HCT116 (cell line): ENCODE measurements around the gene TLK2. TPM values are rescaled to one million over a fixed set of nuclear protein-coding genes. Genes with fewer than 3 reads are reported as not detected.
"Not testable (repeated sequence)": the region's sequence is repeated elsewhere in the genome, so short reads cannot be mapped to it uniquely, and the experiment has no call there.

Experiments used
- ATAC-seq: fragments of 200-7000 bp; cut with Tn5 transposase; 2 replicates; pipeline ENCODE4 v1.9.1; 2020; ENCODE audit warnings: mild to moderate bottlenecking, moderate library complexity
- BruUV-seq: library from RNA; stranded (reverse); fragments of 400-500 nt; replicated peaks from 2 replicates; lab custom pipeline; 2021; lab: Mats Ljungman, UMichigan
- CTCF ChIA-PET: fragments of 300-600 bp; sonication (Branson Sonifier 250); formaldehyde crosslinking; loops from one replicate; lab custom pipeline; 2021; ENCODE audit warnings: antibody characterized with exemption; lab: Charles Lee
- POLR2A ChIA-PET: fragments of 300-600, 350-600 bp; sonication (Branson Sonifier 250); formaldehyde crosslinking; loops from one replicate; lab custom pipeline; 2021; ENCODE audit warnings: antibody characterized with exemption; lab: Charles Lee
- RAD21 ChIA-PET, 2 experiments: fragments of 300-600 bp; sonication (Branson Sonifier 250); formaldehyde crosslinking; loops; one replicate each; lab custom pipeline; 2023; ENCODE audit warnings: low total read pairs in 2 of 2; ENCODE audit not compliant: uncharacterized antibody in 2 of 2, unreplicated experiment in 2 of 2, low non-redundant PET in 1 of 2; lab: Charles Lee
- DNase-seq: peaks from one replicate; pipeline ENCODE4 v3.0.0-alpha.2; 2010; ENCODE audit warnings: low read depth, low spot score
- H2AFZ ChIP-seq: fragments of 200-600 bp; shearing (Covaris generic), sonication (generic); 2 replicates; pipeline ENCODE4 v1.6.1; 2017; ENCODE audit warnings: low read depth, mixed run types, mixed read lengths, antibody characterized with exemption, low read length; ENCODE audit not compliant: poor library complexity, severe bottlenecking
- H3K27ac ChIP-seq: 2 replicates; pipeline ENCODE4 v1.5.1; 2012; ENCODE audit warnings: low read depth, low read length
- H3K27me3 ChIP-seq: fragments of 200-600 bp; sonication (generic); 2 replicates; pipeline ENCODE4 v1.6.1; 2016; ENCODE audit warnings: mixed run types, low read length, mixed read lengths; ENCODE audit not compliant: insufficient read depth
- H3K36me3 ChIP-seq, 2 experiments: fragments of 200-500 bp in 1 of 2; fragments of 200-600 bp in 1 of 2; sonication (Bioruptor generic) in 1 of 2; sonication (generic) in 1 of 2; 2 replicates each; pipeline versions ENCODE4 v1.5.1 to v1.6.1; 2014 to 2016; ENCODE audit warnings: low read length in 2 of 2, inconsistent platforms in 1 of 2, mixed read lengths in 1 of 2, mixed run types in 1 of 2; ENCODE audit not compliant: insufficient read depth in 2 of 2, control insufficient read depth in 1 of 2
- H3K4me1 ChIP-seq, 2 experiments: fragments of 200-600 bp in 1 of 2; sonication (generic) in 1 of 2; 2 replicates each; pipeline versions ENCODE4 v1.5.1 to v1.6.1; 2012 to 2017; ENCODE audit warnings: low read length in 2 of 2, inconsistent platforms in 1 of 2, mild to moderate bottlenecking in 1 of 2, mixed read lengths in 1 of 2, mixed run types in 1 of 2, moderate library complexity in 1 of 2; ENCODE audit not compliant: insufficient read depth in 2 of 2, control insufficient read depth in 1 of 2
- H3K4me2 ChIP-seq: fragments of 200-600 bp; sonication (generic); 2 replicates; pipeline ENCODE4 v1.6.1; 2017; ENCODE audit warnings: mixed run types, low read length, mixed read lengths
- H3K4me3 ChIP-seq, 2 experiments: fragments of 200-600 bp in 1 of 2; sonication (generic) in 1 of 2; replicated peaks in 1 of 2; 2 replicates each; pipeline ENCODE4 v1.5.1; 2011 to 2016; ENCODE audit warnings: low read length in 2 of 2, control low read depth in 1 of 2, low read depth in 1 of 2, mild to moderate bottlenecking in 1 of 2, mixed read lengths in 1 of 2, mixed run types in 1 of 2
- H3K79me2 ChIP-seq: fragments of 200-600 bp; sonication (generic); 2 replicates; pipeline ENCODE4 v1.6.1; 2017; ENCODE audit warnings: mild to moderate bottlenecking, mixed run types, low read length, moderate library complexity, mixed read lengths; ENCODE audit not compliant: insufficient read depth
- H3K9ac ChIP-seq: fragments of 200-600 bp; sonication (generic); 2 replicates; pipeline ENCODE4 v1.6.1; 2016; ENCODE audit warnings: low read length, mixed read lengths
- H3K9me2 ChIP-seq: fragments of 200-600 bp; sonication (generic), shearing (Covaris generic); 2 replicates; pipeline ENCODE4 v1.6.1; 2017; ENCODE audit warnings: mixed run types, mild to moderate bottlenecking, moderate library complexity; ENCODE audit not compliant: insufficient read depth
- H3K9me3 ChIP-seq, 2 experiments: fragments of 200-500 bp in 1 of 2; fragments of 200-600 bp in 1 of 2; sonication (Bioruptor generic) in 1 of 2; sonication (generic) in 1 of 2; 2 replicates each; pipeline ENCODE4 v1.6.1; 2014 to 2017; ENCODE audit warnings: low read length in 2 of 2, mixed read lengths in 2 of 2, inconsistent platforms in 1 of 2, low read depth in 1 of 2, mild to moderate bottlenecking in 1 of 2, mixed run types in 1 of 2, moderate library complexity in 1 of 2; ENCODE audit not compliant: control insufficient read depth in 1 of 2, insufficient read depth in 1 of 2
- H4K20me1 ChIP-seq: fragments of 200-600 bp; sonication (generic), shearing (Covaris generic); 2 replicates; pipeline ENCODE4 v1.6.1; 2017; ENCODE audit warnings: mixed run types, mild to moderate bottlenecking, moderate library complexity; ENCODE audit not compliant: insufficient read depth
- intact Hi-C: fragments of 100-400 bp; cut with micrococcal nuclease; formaldehyde crosslinking; loops from 2 replicates; pipeline ENCODE4 v1.10.0; 2022
- total RNA-seq: library from RNA; stranded (reverse); gene quantifications from one replicate; pipeline ENCODE4 v1.2.1, GENCODE V29; 2021; ENCODE audit not compliant: unreplicated experiment

Gene TLK2
- total RNA-seq, 1 experiment from 2014 or later = 56.6 TPM

DNA sequence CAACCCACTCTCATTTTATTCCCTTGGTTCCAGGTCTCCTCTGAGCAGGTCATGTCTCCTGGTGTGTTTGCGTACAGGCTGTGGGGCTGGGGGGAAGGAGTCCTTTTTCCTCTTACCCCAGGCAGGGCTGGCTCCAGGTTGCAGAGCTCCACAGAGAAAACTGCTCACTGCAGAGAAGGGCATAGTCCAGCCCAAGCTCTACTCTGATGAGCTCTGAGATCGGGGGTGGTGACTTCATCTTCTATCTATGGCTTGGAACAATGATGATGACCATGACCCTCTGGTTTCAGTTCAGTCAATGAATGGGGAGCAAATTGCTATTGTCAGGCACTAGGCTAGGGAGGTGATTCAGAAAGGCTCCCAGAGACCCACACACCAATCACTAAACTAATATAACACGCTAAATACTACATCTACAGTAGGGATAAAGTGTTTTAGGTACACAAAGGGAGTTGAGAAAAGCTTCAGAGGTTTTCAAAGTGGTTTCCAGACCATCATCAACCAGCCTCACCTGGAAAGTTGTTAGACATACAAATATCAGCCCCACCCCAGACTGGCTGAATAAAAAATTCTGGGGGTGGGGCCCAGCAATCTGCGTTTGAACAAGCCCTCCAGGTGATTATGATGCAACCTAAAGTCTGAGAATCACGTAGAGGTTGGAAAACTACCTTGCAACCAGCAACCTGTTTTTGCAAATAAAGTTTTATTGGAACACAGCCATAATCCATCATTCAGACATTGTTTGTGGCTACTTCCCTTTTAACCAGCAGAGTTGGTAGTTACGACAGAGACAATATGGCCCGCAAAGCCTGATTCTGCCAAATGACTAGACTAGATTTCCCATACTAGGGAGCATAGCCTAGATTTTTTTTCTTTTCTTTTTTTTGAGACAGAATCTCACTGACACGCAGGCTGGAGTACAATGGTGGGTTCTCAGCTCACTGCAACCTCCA is 5.3 kb upstream of the TLK2 start:
- H3K9me3 ChIP-seq, BruUV-seq, CTCF ChIA-PET, H3K9ac ChIP-seq, H2AFZ ChIP-seq, RAD21 ChIA-PET, H3K36me3 ChIP-seq, H3K9me2 ChIP-seq, H3K4me3 ChIP-seq, H3K4me2 ChIP-seq, DNase-seq, POLR2A ChIA-PET, H3K27ac ChIP-seq, ATAC-seq, H4K20me1 ChIP-seq, H3K27me3 ChIP-seq, H3K79me2 ChIP-seq: not testable (repeated sequence)
- H3K4me1 ChIP-seq = peaks cover 17 to 29% of the 10 kb centered on the region in 2 experiments
- intact Hi-C loops = loop anchor here (10.0 kb wide), 1 partner anchor 49 kb away; the partner anchor contains the start of gene METTL2A

DNA sequence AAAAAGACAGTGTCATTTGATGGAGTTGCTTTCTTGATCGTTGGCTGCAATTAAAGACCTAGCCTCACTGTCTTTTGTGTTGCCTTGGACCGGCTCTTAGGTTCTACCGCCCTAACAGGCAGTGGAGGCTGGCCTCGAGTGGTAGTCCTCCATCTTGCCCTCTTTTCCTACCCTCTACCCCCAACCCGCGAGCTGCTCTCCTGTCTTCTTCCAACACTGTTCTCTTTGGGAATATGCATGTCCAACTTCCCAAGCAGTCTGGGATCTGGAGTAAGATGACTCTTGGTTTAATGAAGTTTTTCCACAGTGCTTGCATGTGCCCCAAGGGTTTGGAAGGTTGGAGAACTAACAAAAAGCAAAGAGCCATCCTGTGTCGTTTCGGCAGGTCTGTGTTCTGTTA is 1.5 kb upstream of the TLK2 start:
- peak overlapping the region; percentile 53 to 69; a peak in 2 of 4 replicates for H3K4me3 ChIP-seq
- POLR2A ChIA-PET, H3K9me3 ChIP-seq, H3K27me3 ChIP-seq, H2AFZ ChIP-seq, RAD21 ChIA-PET, ATAC-seq, H3K9ac ChIP-seq, H3K9me2 ChIP-seq, DNase-seq, CTCF ChIA-PET, H4K20me1 ChIP-seq, H3K36me3 ChIP-seq: not testable (repeated sequence)
- intact Hi-C loops = loop anchor here (10.0 kb wide), 1 partner anchor 52 kb away; the partner anchor contains the start of gene METTL2A
- H3K4me2 ChIP-seq = peak overlapping the region; percentile 88
- peaks cover 7 to 17% of the 10 kb centered on the region in 2 experiments for H3K4me1 ChIP-seq
- peaks cover 30% of the 10 kb centered on the region for H3K79me2 ChIP-seq
- TSS peak; percentile 85 for BruUV-seq
- 0 out of 2 replicates have a peak overlapping the region, but pooled peaks have one; percentile 81 for H3K27ac ChIP-seq
